ENCODE measurements around the gene CAMP. TPM values are rescaled to one million over a fixed set of nuclear protein-coding genes. Genes with fewer than 3 reads are reported as not detected.

Gene CAMP
- total and polyA plus RNA-seq, 2 of the 13 experiments (the other 11 are each of a cell fraction or from before 2014, with no cell fraction given) = not detected

- 0 out of 2 replicates have a peak, but pooled peaks have one; percentile 23 for TF ChIP-seq TFE3 (CRISPR knock-in tag; IDR thresholded peaks at IDR 0.05)
- no peak for TF ChIP-seq MAFK (conservative IDR thresholded peaks at IDR 0.05 in 1 of 2, IDR thresholded peaks at IDR 0.05 in 1 of 2; ENCODE audit: low read length in 2 of 2)
- peak; percentile 51; the same call in 1 of the 2 replicates for TF ChIP-seq ISL2 (CRISPR knock-in tag; IDR thresholded peaks at IDR 0.05)
- peak; percentile 31; the same call in 1 of the 2 replicates for TF ChIP-seq ZBTB7B (CRISPR knock-in tag; IDR thresholded peaks at IDR 0.05)
- TF ChIP-seq ZSCAN30 (CRISPR knock-in tag; IDR thresholded peaks at IDR 0.05) = no peak
- no peak for TF ChIP-seq HOXA7 (CRISPR knock-in tag; IDR thresholded peaks at IDR 0.05)
- TF ChIP-seq ZNF274 (CRISPR knock-in tag; IDR thresholded peaks at IDR 0.05) = no peak
- peak; percentile 97 for TF ChIP-seq ZMYM4 (CRISPR knock-in tag; IDR thresholded peaks at IDR 0.05)
- no peak for TF ChIP-seq ZNF724P (CRISPR knock-in tag; IDR thresholded peaks at IDR 0.05; ENCODE audit: borderline replicate concordance)
- TF ChIP-seq ZZZ3 (CRISPR knock-in tag; IDR thresholded peaks at IDR 0.05; ENCODE audit: borderline replicate concordance) = no peak
- TF ChIP-seq KIAA2018 (CRISPR knock-in tag; IDR thresholded peaks at IDR 0.05; ENCODE audit: borderline replicate concordance) = no peak
- TF ChIP-seq ZNF367 (CRISPR knock-in tag; IDR thresholded peaks at IDR 0.05; ENCODE audit: borderline replicate concordance) = no peak
- no peak for TF ChIP-seq PLRG1 (conservative IDR thresholded peaks at IDR 0.05)
- TF ChIP-seq KLF13 (CRISPR knock-in tag; IDR thresholded peaks at IDR 0.05) = no peak
- TF ChIP-seq GATAD2A (CRISPR knock-in tag; IDR thresholded peaks at IDR 0.05) = peak; percentile 69
- TF ChIP-seq ELF3 (CRISPR knock-in tag; IDR thresholded peaks at IDR 0.05) = peak; percentile 29; the same call in 1 of the 2 replicates
- TF ChIP-seq MAFF (IDR thresholded peaks at IDR 0.05; ENCODE audit: low read depth, low read length) = no peak
- no peak for TF ChIP-seq ZNF343 (CRISPR knock-in tag; IDR thresholded peaks at IDR 0.05)
- no peak for TF ChIP-seq GZF1 (CRISPR knock-in tag; IDR thresholded peaks at IDR 0.05)
- TF ChIP-seq ERF (CRISPR knock-in tag; IDR thresholded peaks at IDR 0.05) = 0 out of 2 replicates have a peak, but pooled peaks have one; percentile 17
Measured at GRCh38 chr3:48232734-48233133, 9.4 kb downstream of the CAMP start (continued).

All from HepG2 (cell line).